Progenitor cell of endocrine pancreas (in vitro differentiated cells): ENCODE data around the gene APOL6. TPM values are rescaled to one million over a fixed set of nuclear protein-coding genes. Genes with fewer than 3 reads are reported as not detected.
"Not testable (repeated sequence)": the region's sequence is repeated elsewhere in the genome, so short reads cannot be mapped to it uniquely, and the experiment has no call there.

Experiments used
- DNase-seq: peaks from one replicate; pipeline ENCODE4 v3.0.0; 2021; ENCODE audit warnings: low spot score; ENCODE audit not compliant: unreplicated experiment
- H3K27ac Mint-ChIP-seq: 2 replicates; pipeline ENCODE4 v1.8.0; 2021; ENCODE audit warnings: mild to moderate bottlenecking, moderate library complexity, mixed read lengths
- H3K27me3 Mint-ChIP-seq: 2 replicates; pipeline ENCODE4 v1.8.0; 2021; ENCODE audit warnings: mixed read lengths
- H3K36me3 Mint-ChIP-seq: 2 replicates; pipeline ENCODE4 v1.8.0; 2022; ENCODE audit warnings: mixed read lengths; ENCODE audit not compliant: insufficient read depth
- H3K4me1 Mint-ChIP-seq: 2 replicates; pipeline ENCODE4 v1.8.0; 2021; ENCODE audit warnings: low read depth, mixed read lengths
- H3K4me3 Mint-ChIP-seq: 2 replicates; pipeline ENCODE4 v1.8.0; 2021; ENCODE audit warnings: low read depth, mild to moderate bottlenecking, moderate library complexity, mixed read lengths
- H3K9me3 Mint-ChIP-seq: 2 replicates; pipeline ENCODE4 v1.8.0; 2021; ENCODE audit warnings: low read depth, mixed read lengths
- total RNA-seq: library from RNA; stranded (reverse); gene quantifications from 2 replicates; pipeline ENCODE4 v1.2.1, GENCODE V29; 2021
- TF ChIP-seq, protein P1 (sequence below): fragments of 200-600 bp; sonication (generic); IDR thresholded peaks from one replicate; pipeline ENCODE4 v1.5.0; 2021; ENCODE audit warnings: antibody characterized with exemption, mild to moderate bottlenecking; ENCODE audit not compliant: unreplicated experiment

APOL6 gene
- total RNA-seq, 1 donor from 2014 or later: 0.07 TPM

DNA sequence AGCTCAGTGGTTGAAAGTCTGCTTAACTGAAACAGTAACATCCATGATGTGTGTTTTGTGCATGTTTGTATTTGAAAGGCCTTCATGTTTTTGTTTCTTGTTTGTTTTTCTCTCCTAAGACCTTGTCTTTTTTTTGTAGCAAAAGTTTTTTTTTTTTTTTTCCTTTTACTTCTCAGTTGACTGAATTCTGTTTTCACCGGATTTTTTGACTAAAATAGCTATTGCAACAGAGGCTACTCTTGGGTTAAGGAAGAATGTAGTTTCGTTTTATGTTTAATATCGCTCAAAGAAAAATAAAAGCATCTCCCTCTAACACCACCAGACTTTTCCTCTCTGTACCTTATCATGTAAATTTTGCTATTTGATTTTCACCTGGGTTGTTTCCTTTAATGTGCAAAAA lies 15.1 kb downstream of the APOL6 start:
- peaks cover 4% of the 10 kb centered on the region for H3K36me3 Mint-ChIP-seq
- no peak overlapping the region for H3K4me3 Mint-ChIP-seq
- DNase-seq: no peak
- TF ChIP-seq, protein P1, sequence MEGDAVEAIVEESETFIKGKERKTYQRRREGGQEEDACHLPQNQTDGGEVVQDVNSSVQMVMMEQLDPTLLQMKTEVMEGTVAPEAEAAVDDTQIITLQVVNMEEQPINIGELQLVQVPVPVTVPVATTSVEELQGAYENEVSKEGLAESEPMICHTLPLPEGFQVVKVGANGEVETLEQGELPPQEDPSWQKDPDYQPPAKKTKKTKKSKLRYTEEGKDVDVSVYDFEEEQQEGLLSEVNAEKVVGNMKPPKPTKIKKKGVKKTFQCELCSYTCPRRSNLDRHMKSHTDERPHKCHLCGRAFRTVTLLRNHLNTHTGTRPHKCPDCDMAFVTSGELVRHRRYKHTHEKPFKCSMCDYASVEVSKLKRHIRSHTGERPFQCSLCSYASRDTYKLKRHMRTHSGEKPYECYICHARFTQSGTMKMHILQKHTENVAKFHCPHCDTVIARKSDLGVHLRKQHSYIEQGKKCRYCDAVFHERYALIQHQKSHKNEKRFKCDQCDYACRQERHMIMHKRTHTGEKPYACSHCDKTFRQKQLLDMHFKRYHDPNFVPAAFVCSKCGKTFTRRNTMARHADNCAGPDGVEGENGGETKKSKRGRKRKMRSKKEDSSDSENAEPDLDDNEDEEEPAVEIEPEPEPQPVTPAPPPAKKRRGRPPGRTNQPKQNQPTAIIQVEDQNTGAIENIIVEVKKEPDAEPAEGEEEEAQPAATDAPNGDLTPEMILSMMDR: no peak
- no peaks in the 10 kb centered on the region for H3K27me3 Mint-ChIP-seq
- H3K4me1 Mint-ChIP-seq: peaks cover 4% of the 10 kb centered on the region
- H3K9me3 Mint-ChIP-seq: peaks cover 24% of the 10 kb centered on the region
- no peak overlapping the region for H3K27ac Mint-ChIP-seq

- Mint-ChIP-seq H3K36me3 (peaks cover 4% of the 10 kb centered on the region), H3K4me3 (no peak overlapping the region), H3K27ac (no peak overlapping the region), H3K9me3 (peaks cover 24% of the 10 kb centered on the region), H3K4me1 (peaks cover 4% of the 10 kb centered on the region), H3K27me3 (no peaks in the 10 kb centered on the region)
- no peak for DNase-seq
- TF ChIP-seq, protein P1: no peak
These were observed 16.8 kb downstream of the APOL6 start for GRCh38 chr22:35664955-35665587.

DNA sequence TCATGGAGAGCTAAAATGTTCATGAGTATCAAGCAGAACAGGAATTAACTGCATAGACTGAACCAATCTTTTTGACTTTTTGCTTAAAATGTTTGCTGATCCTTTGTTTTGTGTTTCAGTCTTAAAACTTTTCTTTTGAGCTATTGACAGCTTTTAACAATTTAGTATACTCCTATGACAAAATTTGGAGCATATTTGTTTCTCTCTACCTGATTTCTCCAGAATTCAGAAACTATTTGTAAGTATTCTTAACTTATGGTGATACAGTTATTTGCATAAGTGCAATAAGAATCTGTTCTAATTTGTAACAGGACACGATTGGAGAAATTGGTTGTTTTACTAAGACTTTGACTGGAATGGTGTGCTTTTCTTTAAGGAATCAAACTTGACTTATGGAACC lies 18.5 kb downstream of the APOL6 start:
- H3K27me3 Mint-ChIP-seq, H3K4me3 Mint-ChIP-seq, H3K27ac Mint-ChIP-seq, H3K36me3 Mint-ChIP-seq, H3K4me1 Mint-ChIP-seq, DNase-seq: not testable (repeated sequence)
- peaks cover 26% of the 10 kb centered on the region for H3K9me3 Mint-ChIP-seq

- peaks cover 23% of the 10 kb centered on the region for H3K9me3 Mint-ChIP-seq
- no peak overlapping the region for H3K4me3 Mint-ChIP-seq
- H3K4me1 Mint-ChIP-seq: no peaks in the 10 kb centered on the region
- no peaks in the 10 kb centered on the region for H3K27me3 Mint-ChIP-seq
- no peaks in the 10 kb centered on the region for H3K36me3 Mint-ChIP-seq
- DNase-seq: no peak
- H3K27ac Mint-ChIP-seq: no peak overlapping the region
- TF ChIP-seq, protein P1: no peak
These were observed 26.1 kb downstream of the APOL6 start for GRCh38 chr22:35674335-35674734.

GRCh38 chr22:35676065-35676464 lies 27.8 kb downstream of the APOL6 start:
- H3K27ac Mint-ChIP-seq, H3K4me1 Mint-ChIP-seq, DNase-seq, H3K27me3 Mint-ChIP-seq, H3K36me3 Mint-ChIP-seq, H3K4me3 Mint-ChIP-seq: not testable (repeated sequence)
- peaks cover 23% of the 10 kb centered on the region for H3K9me3 Mint-ChIP-seq

DNA sequence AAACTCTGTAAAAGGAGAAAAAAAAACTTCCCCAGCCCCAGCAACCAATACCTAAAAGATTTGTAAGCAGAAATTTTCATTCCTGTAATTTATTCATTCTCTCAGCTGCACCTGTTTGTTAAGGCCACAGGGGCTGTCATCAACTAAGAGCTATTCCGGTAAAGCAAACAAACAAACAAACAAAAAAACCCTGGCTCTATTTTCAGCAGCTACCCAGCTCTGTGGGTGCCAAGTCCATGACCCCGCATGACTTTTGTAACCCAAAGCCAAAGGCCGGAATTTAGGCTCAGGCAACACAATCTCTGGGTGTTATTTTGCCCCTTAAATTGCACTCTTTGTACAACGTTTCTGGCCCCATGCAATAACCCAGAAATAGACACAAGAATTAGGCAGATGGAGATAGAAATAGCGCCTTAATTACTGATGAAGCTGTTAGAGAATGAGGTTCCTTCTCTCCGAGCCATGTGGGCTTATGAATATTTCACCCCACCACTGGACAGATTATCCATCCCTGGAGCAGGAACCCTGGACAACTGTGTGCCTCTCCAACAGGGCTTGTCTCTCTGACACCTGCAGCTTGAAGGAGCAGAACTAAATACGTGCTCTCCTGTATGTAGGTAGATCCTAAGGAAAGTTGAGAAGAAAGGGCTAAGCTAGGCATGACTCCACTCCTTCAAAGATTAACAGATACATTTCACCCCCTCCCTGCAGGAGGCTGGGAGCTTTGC lies 29.4 kb downstream of the APOL6 start:
- Mint-ChIP-seq H3K9me3 (peaks cover 21% of the 10 kb centered on the region), H3K36me3 (no peaks in the 10 kb centered on the region), H3K4me1 (no peaks in the 10 kb centered on the region), H3K27ac (no peak overlapping the region), H3K4me3 (no peak overlapping the region), H3K27me3 (no peaks in the 10 kb centered on the region)
- DNase-seq: no peak
- TF ChIP-seq, protein P1: no peak
